Neural progenitor cell (in vitro differentiated cells): ENCODE results near the gene PIGW. TPM values are rescaled to one million over a fixed set of nuclear protein-coding genes. Genes with fewer than 3 reads are reported as not detected.

Experiments
- DNase-seq: peaks from one replicate; pipeline ENCODE4 v3.0.0-alpha.2; 2016; ENCODE audit warnings: low spot score
- H2AFZ ChIP-seq: fragments of 200-600 bp; sonication (generic); replicated peaks from 2 replicates; pipeline ENCODE4 v1.6.1; 2016; ENCODE audit warnings: antibody characterized with exemption
- H3F3A ChIP-seq: fragments of 200-600 bp; sonication (generic); 2 replicates; pipeline ENCODE4 v1.6.1; 2016; ENCODE audit warnings: antibody characterized with exemption, low read depth
- H3K27ac ChIP-seq: fragments of 200-600 bp; sonication (generic); 2 replicates; pipeline ENCODE4 v1.5.1; 2016; ENCODE audit warnings: mild to moderate bottlenecking
- H3K27me3 ChIP-seq: fragments of 200-600 bp; sonication (generic); 2 replicates; pipeline ENCODE4 v1.6.1; 2016; ENCODE audit warnings: mild to moderate bottlenecking, moderate library complexity
- H3K36me3 ChIP-seq: fragments of 200-600 bp; sonication (generic); 2 replicates; pipeline ENCODE4 v1.5.1; 2016
- H3K4me1 ChIP-seq: fragments of 200-600 bp; sonication (generic); 2 replicates; pipeline ENCODE4 v1.6.1; 2016; ENCODE audit warnings: mixed run types
- H3K4me2 ChIP-seq: fragments of 200-600 bp; sonication (generic); 2 replicates; pipeline ENCODE4 v1.6.1; 2016
- H3K4me3 ChIP-seq: fragments of 200-600 bp; sonication (generic); 2 replicates; pipeline ENCODE4 v1.5.1; 2016
- H3K79me2 ChIP-seq: fragments of 200-600 bp; sonication (generic); 2 replicates; pipeline ENCODE4 v1.6.1; 2016; ENCODE audit warnings: low read depth
- H3K9ac ChIP-seq: fragments of 200-600 bp; sonication (generic); 2 replicates; pipeline ENCODE4 v1.6.1; 2016
- H3K9me3 ChIP-seq: fragments of 200-600 bp; sonication (generic); 2 replicates; pipeline ENCODE4 v1.5.1; 2016; ENCODE audit warnings: low read depth
- H4K20me1 ChIP-seq: fragments of 200-600 bp; sonication (generic); 2 replicates; pipeline ENCODE4 v1.6.1; 2016; ENCODE audit warnings: low read depth
- H3K27ac Mint-ChIP-seq: 3 replicates; pipeline ENCODE4 v1.8.0; 2021; ENCODE audit warnings: mixed read lengths
- H3K27me3 Mint-ChIP-seq: 2 replicates; pipeline ENCODE4 v1.8.0; 2022; ENCODE audit warnings: low read depth, mild to moderate bottlenecking, inconsistent platforms, moderate library complexity, mixed read lengths; ENCODE audit not compliant: insufficient read depth
- H3K36me3 Mint-ChIP-seq: 3 replicates; pipeline ENCODE4 v1.8.0; 2021; ENCODE audit warnings: mixed read lengths
- H3K4me1 Mint-ChIP-seq: 3 replicates; pipeline ENCODE4 v1.8.0; 2021; ENCODE audit warnings: mixed read lengths
- H3K4me3 Mint-ChIP-seq: 3 replicates; pipeline ENCODE4 v1.8.0; 2021; ENCODE audit warnings: mild to moderate bottlenecking, moderate library complexity, mixed read lengths
- H3K9me3 Mint-ChIP-seq: 3 replicates; pipeline ENCODE4 v1.8.0; 2020; ENCODE audit warnings: mixed read lengths
- CTCF ChIP-seq: fragments of 200-600 bp; sonication (generic); IDR thresholded peaks from 2 replicates; pipeline ENCODE4 v1.5.1; 2017; ENCODE audit warnings: antibody characterized with exemption, mild to moderate bottlenecking
- EZH2 ChIP-seq: fragments of 200-600 bp; sonication (generic); IDR thresholded peaks from 2 replicates; pipeline ENCODE4 v1.6.1; 2017; ENCODE audit warnings: antibody characterized with exemption, mild to moderate bottlenecking, moderate library complexity
- EZH2phosphoT487 ChIP-seq: fragments of 200-600 bp; sonication (generic); IDR thresholded peaks from 2 replicates; pipeline ENCODE4 v1.6.1; 2017; ENCODE audit warnings: antibody characterized with exemption
- total RNA-seq: library from RNA; depleted of rRNA; stranded (reverse); fragments of >200 nt; gene quantifications from 2 replicates; pipeline ENCODE4 v1.2.3, GENCODE V29; 2015; ENCODE audit warnings: low replicate concordance

The PIGW gene
- total RNA-seq, 1 donor from 2014 or later = 10.2 TPM

GRCh38 chr17:36486204-36487194 is 48.3 kb upstream of the PIGW start, which contains the start of gene ZNHIT3:
TSS of gene ZNHIT3 (plus strand) at chr17:36486681. CDS start at chr17:36486700, 19 bp downstream.
- TF ChIP-seq CTCF = no peak
- no peak for TF ChIP-seq EZH2
- no peak for TF ChIP-seq EZH2phosphoT487
- Histone ChIP-seq H3K27ac (peak within 1 kb of the TSS; percentile 45), H2AFZ (peak within 1 kb of the TSS; percentile 93), H3K79me2 (peaks cover 49% of the 10 kb centered on the region), H3K4me3 (peak within 1 kb of the TSS; percentile 90), H3K4me2 (peak within 1 kb of the TSS; percentile 96), H3K9ac (peak within 1 kb of the TSS; percentile 76), H3K9me3 (no peaks in the 10 kb centered on the region), H4K20me1 (peaks cover 24% of the 10 kb centered on the region), H3F3A (peaks cover 10% of the 10 kb centered on the region), H3K27me3 (peaks cover 34% of the 10 kb centered on the region), H3K36me3 (no peaks in the 10 kb centered on the region), H3K4me1 (peaks cover 2% of the 10 kb centered on the region)
- peaks cover 4% of the 10 kb centered on the region for H3K9me3 Mint-ChIP-seq
- peak; percentile 98 for DNase-seq
- peaks cover 10% of the 10 kb centered on the region for H3K27me3 Mint-ChIP-seq
- peaks cover 28% of the 10 kb centered on the region for H3K4me1 Mint-ChIP-seq
- H3K4me3 Mint-ChIP-seq = peak within 1 kb of the TSS; percentile 100
- H3K27ac Mint-ChIP-seq = peak within 1 kb of the TSS; percentile 99
- peaks cover 18% of the 10 kb centered on the region for H3K36me3 Mint-ChIP-seq

GRCh38 chr17:36493956-36494355 is 40.8 kb upstream of the PIGW start:
- no peak for TF ChIP-seq EZH2
- TF ChIP-seq EZH2phosphoT487 = no peak
- TF ChIP-seq CTCF = no peak
- H3K36me3 ChIP-seq = no peaks in the 10 kb centered on the region
- H3K27ac Mint-ChIP-seq = no peak overlapping the region

GRCh38 chr17:36494674-36495073 is 40.1 kb upstream of the PIGW start:
- Histone ChIP-seq H3K4me3 (no peak overlapping the region), H3K4me1 (peaks cover 13% of the 10 kb centered on the region), H3K27ac (peak overlapping the region; percentile 77), H3K27me3 (no peaks in the 10 kb centered on the region), H3K79me2 (peaks cover 28% of the 10 kb centered on the region), H3K36me3 (no peaks in the 10 kb centered on the region), H3K9me3 (no peaks in the 10 kb centered on the region), H3K9ac (peak overlapping the region; percentile 8), H2AFZ (no peak overlapping the region), H3F3A (peaks cover 50% of the 10 kb centered on the region), H3K4me2 (no peak overlapping the region), H4K20me1 (peaks cover 61% of the 10 kb centered on the region)
- H3K4me1 Mint-ChIP-seq = peaks cover 40% of the 10 kb centered on the region
- H3K36me3 Mint-ChIP-seq = peaks cover 26% of the 10 kb centered on the region
- H3K27me3 Mint-ChIP-seq = no peaks in the 10 kb centered on the region
- DNase-seq = no peak
- peak overlapping the region; percentile 96 for H3K27ac Mint-ChIP-seq
- H3K9me3 Mint-ChIP-seq = no peaks in the 10 kb centered on the region
- H3K4me3 Mint-ChIP-seq = no peak overlapping the region
- TF ChIP-seq EZH2 = no peak
- TF ChIP-seq EZH2phosphoT487 = no peak
- no peak for TF ChIP-seq CTCF

More at GRCh38 chr17:36493956-36494355, 40.8 kb upstream of the PIGW start:
- Histone ChIP-seq H3F3A (peaks cover 50% of the 10 kb centered on the region), H2AFZ (no peak overlapping the region), H3K79me2 (peaks cover 35% of the 10 kb centered on the region), H3K4me2 (no peak overlapping the region), H3K27ac (no peak overlapping the region), H3K9ac (no peak overlapping the region), H3K9me3 (no peaks in the 10 kb centered on the region), H3K4me1 (peaks cover 13% of the 10 kb centered on the region), H4K20me1 (peaks cover 61% of the 10 kb centered on the region), H3K4me3 (no peak overlapping the region), H3K27me3 (no peaks in the 10 kb centered on the region)
- H3K36me3 Mint-ChIP-seq = peaks cover 29% of the 10 kb centered on the region
- no peak for DNase-seq
- peaks cover 40% of the 10 kb centered on the region for H3K4me1 Mint-ChIP-seq
- H3K4me3 Mint-ChIP-seq = no peak overlapping the region
- H3K27me3 Mint-ChIP-seq = no peaks in the 10 kb centered on the region
- H3K9me3 Mint-ChIP-seq = peaks cover 4% of the 10 kb centered on the region
